Stimulated activated CD8-positive, alpha-beta memory T cell treated with anti-CD3 and anti-CD28 coated beads, Interleukin-4, amount 100 ng/mL, for 48 hours (primary cell): ENCODE results near the gene DALRD3.
"Not testable (repeated sequence)": the region's sequence is repeated elsewhere in the genome, so short reads cannot be mapped to it uniquely, and the experiment has no call there.

Experiments used
- DNase-seq: peaks from one replicate; pipeline ENCODE4 v3.0.0-alpha.2; 2020

Gene DALRD3

DNA sequence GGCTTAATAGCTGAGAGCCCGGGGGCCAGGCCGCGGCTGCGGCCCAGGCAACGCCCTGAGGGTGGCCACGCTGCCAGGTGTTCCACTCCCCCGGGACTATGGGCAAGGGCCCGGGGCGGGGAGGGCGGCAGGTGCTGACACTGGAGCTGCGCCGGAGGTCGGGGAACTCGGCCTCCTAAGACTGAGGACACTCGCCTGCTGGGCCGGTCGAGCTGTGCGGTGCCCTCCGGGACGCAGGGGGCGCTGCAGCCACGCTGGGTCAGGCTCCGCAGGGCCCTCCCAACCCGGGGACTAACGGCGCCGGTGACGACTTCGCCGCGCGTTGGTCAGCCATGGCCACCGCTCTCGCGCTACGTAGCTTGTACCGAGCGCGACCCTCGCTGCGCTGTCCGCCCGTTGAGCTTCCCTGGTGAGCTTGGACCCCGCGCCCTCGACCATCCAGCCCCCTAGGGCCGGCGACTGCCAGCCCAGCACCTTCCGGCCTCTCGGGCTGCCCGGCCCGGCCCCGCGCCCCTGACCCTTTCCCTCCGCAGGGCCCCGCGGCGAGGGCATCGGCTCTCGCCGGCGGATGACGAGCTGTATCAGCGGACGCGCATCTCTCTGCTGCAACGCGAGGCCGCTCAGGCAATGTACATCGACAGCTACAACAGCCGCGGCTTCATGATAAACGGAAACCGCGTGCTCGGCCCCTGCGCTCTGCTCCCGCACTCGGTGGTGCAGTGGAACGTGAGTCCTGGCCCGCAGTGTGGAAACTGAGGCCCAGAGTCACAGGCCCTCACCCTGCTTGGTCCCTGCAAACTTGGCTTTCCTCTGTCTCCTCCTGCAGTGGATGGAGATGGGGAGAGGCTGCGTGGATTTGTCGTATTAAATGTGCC is 3.7 kb upstream of the DALRD3 start, which contains the start of gene NDUFAF3:
TSS of gene NDUFAF3 (plus strand) at position 309 of the 875 bp plus-strand sequence. CDS start at position 333, 24 bp downstream.
- DNase-seq: peak; percentile 95

DNA sequence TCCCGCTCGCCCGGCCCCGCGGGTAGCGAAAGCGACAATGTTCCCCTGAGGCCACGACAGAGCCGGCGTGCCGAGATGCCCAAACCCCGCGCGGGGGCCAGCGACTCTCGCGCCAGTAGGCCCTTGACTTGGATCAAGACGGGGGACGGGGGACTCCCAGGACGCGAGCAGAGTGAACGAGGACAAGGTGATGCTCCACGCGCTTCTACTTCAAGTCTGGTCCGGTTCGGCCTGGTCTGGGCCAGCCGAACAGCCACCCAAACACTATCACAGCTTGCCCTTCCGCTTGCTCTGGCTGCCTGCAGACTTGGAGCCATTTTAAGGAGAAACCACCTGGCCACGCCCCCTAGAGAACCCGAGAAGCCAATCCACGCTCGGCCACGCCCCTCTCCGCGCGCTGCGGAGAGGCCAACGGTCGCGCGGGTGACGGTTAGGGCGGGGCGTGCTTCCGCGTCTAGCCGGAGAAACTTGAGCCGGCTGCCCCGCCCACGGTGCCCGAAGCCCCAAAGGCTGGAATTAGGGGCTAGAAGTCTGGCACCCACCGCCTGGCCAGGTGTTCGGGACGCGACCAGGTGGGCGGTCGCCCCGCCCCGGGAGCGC is 2.9 kb upstream of the DALRD3 start:
- DNase-seq: peak; percentile 99

DNA sequence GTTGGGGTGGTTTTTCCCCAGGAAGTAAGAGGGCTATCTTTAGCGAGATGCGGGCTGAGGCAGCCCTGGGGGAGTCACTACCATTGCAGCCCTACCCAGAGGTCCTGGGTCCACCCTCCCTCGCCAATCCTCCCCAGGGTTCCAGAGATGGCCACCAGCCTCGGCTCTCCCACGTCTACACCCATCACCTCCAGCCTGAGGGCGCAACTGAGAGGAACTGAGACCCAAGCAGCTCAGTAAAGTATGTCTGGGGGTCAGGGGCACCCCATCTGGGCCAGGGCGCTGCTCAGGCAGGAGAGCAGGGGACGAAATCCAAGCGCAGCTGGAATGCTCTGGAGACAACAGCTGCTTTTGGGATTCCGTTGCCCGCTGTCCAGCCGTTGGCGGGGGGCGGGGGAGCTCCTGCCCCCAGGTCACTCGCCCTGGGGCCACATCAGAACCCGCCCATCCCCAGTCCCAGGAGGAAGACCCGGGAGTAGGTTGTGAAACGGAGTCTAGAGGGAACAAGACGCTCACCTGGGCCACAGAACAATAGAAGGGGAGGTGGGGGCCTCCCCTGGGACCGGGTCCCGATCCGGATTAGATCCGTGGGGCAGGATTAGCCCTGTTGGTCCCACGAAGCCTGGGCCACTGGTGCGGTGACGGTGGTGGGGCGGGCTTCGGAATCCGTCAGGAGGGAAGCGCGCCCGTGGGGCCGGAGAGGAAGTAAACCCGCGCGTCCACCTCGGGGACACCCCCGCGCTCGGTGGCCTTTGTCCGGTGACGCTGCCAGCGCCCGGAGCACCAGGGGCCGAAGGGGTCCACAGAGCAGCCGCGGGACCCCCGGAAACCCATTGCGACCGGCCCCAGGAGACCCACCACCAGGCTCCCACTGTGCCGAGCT is 2.2 kb upstream of the DALRD3 start:
- DNase-seq: no peak

DNA sequence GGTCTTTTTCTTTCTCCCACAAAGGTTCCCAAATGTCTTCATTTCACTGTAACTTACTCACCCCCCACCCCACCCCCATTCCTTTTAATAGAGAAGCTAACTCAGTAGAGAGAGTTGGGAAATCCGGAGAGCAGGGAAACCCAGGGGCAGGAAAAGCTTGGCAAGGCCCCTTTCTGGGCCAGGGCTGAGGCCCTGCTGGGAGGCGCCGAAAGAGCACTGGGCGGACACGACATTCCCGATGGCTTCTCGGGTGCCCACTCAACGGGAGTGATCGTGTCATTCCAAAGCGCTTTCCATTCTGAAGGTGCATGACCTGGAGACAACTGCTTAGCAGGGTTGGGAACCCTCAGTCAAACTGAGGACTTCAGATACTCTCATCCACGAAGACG is 1.6 kb upstream of the DALRD3 start:
- DNase-seq: no peak

DNA sequence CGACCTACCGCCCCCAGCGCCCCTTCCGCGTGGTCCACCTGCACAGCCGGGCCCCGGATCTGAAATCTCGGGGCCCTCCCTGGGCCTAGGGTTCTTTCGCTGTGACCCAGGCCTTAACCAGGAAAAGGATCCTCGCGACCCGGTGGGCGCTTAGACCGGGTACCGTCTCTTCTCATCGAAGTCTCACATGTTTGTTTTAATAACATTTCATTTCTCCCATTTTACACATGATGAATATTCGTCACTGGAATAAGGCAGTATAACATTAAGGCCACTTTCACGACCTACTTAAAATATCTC is 277 bp upstream of the DALRD3 start:
- DNase-seq: no peak

GRCh38 chr3:49017229-49017970 is 980 bp downstream of the DALRD3 start:
- no peak for DNase-seq

GRCh38 chr3:49016414-49017228 is 1.8 kb downstream of the DALRD3 start:
- DNase-seq: no peak

- DNase-seq: no peak
Observed at GRCh38 chr3:49015765-49016164, 2.6 kb downstream of the DALRD3 start.

DNA sequence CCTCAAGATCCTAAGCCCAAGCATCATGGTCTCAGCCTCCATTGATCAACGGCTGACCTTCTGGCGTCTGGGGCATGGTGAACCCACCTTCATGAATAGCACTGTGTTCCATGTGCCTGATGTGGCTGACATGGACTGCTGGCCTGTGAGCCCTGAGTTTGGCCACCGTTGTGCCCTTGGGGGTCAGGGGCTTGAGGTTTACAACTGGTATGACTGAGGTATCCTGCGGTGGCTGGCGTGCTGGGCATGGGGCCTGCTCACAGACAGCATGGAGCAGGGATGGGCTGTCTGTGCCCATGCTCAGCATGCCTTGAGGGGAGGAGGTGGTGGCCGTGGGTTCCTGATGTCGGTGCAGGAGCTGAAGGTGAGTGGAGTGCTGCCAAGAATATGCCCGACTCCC is 3.3 kb downstream of the DALRD3 start:
- DNase-seq: no peak

GRCh38 chr3:49013738-49014660 is 4.4 kb downstream of the DALRD3 start:
- DNase-seq: peak; percentile 69

DNA sequence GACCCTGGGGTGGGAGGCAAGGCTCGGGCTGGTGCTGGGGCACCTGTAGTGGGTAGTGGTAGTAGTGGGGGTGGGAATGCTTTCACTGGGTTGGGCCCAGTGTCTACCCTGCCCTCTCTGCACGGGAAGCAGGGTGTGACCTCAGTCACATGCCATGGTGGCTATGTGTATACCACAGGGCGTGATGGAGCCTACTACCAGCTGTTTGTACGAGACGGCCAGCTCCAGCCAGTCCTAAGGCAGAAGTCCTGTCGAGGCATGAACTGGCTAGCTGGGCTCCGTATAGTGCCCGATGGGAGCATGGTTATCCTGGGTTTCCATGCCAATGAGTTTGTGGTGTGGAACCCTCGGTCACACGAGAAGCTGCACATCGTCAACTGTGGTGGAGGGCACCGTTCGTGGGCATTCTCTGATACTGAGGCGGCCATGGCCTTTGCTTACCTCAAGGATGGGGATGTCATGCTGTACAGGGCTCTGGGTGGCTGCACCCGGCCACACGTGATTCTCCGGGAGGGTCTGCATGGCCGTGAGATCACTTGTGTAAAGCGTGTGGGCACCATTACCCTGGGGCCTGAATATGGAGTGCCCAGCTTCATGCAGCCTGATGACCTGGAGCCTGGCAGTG is 5.2 kb downstream of the DALRD3 start:
- DNase-seq: no peak

DNA sequence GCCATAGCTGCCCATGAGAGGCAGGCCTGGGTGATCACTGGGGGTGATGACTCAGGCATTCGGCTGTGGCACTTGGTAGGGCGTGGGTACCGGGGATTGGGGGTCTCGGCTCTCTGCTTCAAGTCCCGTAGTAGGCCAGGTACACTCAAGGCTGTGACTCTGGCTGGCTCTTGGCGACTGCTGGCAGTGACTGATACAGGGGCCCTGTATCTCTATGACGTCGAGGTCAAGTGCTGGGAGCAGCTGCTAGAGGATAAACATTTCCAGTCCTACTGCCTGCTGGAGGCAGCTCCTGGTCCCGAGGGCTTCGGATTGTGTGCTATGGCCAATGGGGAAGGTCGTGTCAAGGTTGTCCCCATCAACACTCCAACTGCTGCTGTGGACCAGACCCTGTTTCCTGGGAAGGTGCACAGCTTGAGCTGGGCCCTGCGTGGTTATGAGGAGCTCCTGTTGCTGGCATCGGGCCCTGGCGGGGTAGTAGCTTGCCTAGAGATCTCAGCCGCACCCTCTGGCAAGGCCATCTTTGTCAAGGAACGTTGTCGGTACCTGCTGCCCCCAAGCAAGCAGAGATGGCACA is 5.9 kb downstream of the DALRD3 start:
- no peak for DNase-seq

DNA sequence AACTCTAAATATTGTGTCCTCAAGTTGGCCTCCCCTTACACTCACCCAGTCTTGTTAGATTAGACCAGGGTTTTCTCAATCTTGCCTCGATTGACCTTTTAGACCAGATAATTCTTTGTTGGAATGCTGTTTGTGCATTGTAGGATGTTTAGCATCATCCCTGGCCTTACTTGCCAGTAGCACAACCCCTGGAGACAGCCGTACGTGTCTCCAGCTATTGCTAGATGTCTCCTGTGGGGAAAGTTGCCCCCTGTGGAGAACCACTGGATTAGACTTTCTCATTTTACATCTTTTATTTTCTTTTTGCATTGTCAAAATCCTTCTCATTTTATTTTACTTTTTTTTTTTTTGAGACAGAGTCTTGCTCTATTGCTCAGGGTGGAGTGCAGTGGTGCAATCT is 9.0 kb downstream of the DALRD3 start:
- DNase-seq: no peak

- not testable (repeated sequence) for DNase-seq
Observed at GRCh38 chr3:49008627-49009026, 9.8 kb downstream of the DALRD3 start.

GRCh38 chr3:49007771-49008528 is 10.4 kb downstream of the DALRD3 start:
- peak; percentile 93 for DNase-seq

- peak; percentile 98 for DNase-seq
Observed at GRCh38 chr3:49007068-49007770, 11.2 kb downstream of the DALRD3 start, which contains the start of gene WDR6. TSS of gene WDR6 (plus strand) at chr3:49007391. CDS start at chr3:49007432, 41 bp downstream.

DNA sequence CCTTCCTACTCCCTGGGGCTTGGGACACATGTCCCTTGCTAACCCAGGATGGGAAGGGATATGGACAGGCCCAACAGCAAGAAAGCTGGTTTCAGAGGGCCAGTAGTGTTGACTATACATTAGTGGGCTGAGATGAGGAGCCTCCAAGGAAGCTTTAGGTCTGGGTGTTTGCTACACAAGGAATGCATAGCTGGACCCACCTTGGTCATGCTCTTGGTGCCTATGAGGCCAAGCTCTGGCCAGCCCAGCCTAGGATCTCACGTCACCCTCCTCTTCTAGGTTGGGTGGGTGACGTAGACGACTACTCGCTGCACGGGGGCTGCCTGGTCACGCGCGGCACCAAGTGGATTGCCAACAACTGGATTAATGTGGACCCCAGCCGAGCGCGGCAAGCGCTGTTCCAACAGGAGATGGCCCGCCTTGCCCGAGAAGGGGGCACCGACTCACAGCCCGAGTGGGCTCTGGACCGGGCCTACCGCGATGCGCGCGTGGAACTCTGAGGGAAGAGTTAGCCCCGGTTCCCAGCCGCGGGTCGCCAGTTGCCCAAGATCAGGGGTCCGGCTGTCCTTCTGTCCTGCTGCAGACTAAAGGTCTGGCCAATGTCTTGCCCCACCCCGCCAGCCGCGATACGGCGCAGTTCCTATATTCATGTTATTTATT is 11.8 kb downstream of the DALRD3 start:
- DNase-seq: no peak

- DNase-seq: no peak
Observed at GRCh38 chr3:49005998-49006397, 12.4 kb downstream of the DALRD3 start.
